C4-2B (cell line): ENCODE results near the gene SUGP1.

ENCODE experiments used
- H3K27ac ChIP-seq: fragments of 450-650 bp; 2 replicates; pipeline ENCODE4 v1.5.1; 2017
- CTCF ChIP-seq: fragments of 450-650 bp; conservative IDR thresholded peaks from 2 replicates; pipeline ENCODE4 v1.5.1; 2017; ENCODE audit warnings: mild to moderate bottlenecking
- ZFX ChIP-seq: fragments of 450-650 bp; IDR thresholded peaks from 2 replicates; pipeline ENCODE4 v1.6.1; 2017

SUGP1 gene

GRCh38 chr19:19250196-19250801 is 70.0 kb downstream of the SUGP1 start:
- TF ChIP-seq ZFX = no peak
- TF ChIP-seq CTCF = no peak
- H3K27ac ChIP-seq = no peak overlapping the region

GRCh38 chr19:19240476-19240875 is 79.8 kb downstream of the SUGP1 start:
- TF ChIP-seq CTCF (no peak), ZFX (no peak)
- no peak overlapping the region for H3K27ac ChIP-seq

DNA sequence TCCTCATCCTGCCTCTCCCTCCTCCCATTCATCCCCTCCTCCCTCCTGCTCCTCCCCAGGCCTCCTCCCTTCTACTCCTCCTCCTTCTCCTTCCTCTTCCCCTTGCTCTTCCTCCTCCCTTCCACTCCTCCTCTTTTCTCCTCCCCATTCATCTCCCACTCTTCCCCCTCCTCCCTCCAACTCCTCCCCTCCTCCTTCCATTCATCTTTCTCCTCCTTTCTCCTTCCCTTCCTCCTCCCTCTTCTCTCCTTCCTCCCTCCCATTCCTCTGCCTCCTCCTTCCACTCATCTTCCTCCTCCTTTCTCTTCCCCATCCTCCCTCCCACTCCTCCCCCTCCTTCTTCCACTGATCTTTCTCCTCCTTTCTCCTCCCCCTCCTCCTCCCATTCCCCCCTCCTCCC is 80.6 kb downstream of the SUGP1 start:
- TF ChIP-seq CTCF (no peak), ZFX (no peak)
- H3K27ac ChIP-seq = no peak overlapping the region

DNA sequence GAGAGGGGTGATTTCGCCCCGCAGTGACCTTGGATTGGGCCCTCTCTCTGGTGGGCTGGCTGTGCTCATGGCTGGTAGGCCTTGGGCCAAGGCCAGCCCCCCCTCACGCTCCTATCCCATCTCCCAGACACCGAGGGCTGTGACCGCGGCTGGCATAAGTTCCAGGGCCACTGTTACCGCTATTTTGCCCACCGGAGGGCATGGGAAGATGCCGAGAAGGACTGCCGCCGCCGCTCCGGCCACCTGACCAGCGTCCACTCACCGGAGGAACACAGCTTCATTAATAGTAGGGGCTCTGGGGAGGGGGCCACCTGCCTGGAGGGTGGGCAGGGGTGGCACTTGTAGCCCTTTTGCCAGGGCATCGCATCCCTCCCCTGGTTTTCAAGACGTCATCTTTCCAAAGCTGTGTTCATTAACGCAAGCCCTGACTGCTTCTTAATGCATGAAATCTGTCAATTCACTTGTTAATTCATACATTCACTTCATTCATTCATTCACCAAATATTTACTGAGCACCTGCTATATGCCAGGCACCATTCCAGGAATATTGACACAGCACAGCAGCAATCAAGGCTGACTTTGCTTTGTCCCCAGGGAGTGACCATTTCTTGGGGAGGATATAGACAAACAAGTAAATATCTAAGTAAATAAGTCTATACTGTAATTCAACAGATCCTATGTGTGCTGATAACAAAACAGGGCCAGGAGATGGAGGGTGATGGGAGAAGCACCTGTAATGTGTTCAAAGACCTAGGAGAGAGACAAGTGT is 82.0 kb downstream of the SUGP1 start:
- H3K27ac ChIP-seq = no peak overlapping the region
- TF ChIP-seq CTCF (no peak), ZFX (no peak)

DNA sequence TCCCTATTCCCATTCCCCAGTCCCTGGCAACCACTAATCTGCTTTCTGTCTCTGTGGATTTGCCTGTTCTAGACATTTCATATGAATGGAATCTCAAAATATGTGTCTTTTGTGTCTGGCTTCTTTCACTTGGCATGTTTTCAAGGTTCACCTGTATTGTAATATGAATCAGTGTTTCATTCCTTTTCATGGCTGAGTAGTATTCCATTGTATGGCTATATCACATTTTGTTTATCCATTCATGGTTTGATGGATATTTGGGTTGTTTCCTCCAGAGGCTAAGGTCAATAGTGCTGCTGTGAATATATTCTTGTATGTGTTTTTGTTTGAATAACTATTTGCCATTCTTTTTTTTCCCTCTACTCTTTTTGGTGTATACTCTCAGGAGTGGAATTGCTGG is 84.1 kb downstream of the SUGP1 start:
- TF ChIP-seq ZFX (no peak), CTCF (no peak)

GRCh38 chr19:19234220-19234816 is 86.0 kb downstream of the SUGP1 start:
- no peak overlapping the region for H3K27ac ChIP-seq
- TF ChIP-seq CTCF (no peak), ZFX (no peak)

More for the DNA sequence above, 84.1 kb downstream of the SUGP1 start:
- H3K27ac ChIP-seq = no peak overlapping the region

DNA sequence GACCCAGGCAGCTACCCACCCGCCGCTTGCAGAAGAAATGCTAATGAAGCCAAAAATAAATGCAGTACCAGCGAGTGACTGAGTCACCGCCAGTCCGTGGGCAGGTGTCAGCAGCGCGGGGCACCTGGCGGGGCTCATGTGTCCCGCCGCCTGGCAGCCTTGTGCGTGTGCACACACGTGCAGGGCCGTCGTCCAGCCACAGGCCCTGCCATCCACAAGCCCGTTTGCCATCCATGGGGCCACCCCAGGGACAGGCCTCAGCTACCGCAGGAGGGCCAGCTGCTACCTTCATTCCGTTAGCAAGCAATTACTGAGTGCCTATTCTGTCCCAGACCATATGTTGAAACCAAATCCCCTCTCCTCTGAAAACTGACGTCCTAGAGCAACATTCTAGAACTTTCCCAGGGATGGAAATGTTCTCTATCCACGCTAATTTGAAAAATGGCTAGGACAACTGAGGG is 88.0 kb downstream of the SUGP1 start:
- TF ChIP-seq CTCF (no peak), ZFX (no peak)
- no peak overlapping the region for H3K27ac ChIP-seq
